ENCODE data around the gene IGDCC3. TPM values are rescaled to one million over a fixed set of nuclear protein-coding genes. Genes with fewer than 3 reads are reported as not detected.

IGDCC3 gene
- total RNA-seq, 1 experiment from 2014 or later: 53.5 TPM

DNA sequence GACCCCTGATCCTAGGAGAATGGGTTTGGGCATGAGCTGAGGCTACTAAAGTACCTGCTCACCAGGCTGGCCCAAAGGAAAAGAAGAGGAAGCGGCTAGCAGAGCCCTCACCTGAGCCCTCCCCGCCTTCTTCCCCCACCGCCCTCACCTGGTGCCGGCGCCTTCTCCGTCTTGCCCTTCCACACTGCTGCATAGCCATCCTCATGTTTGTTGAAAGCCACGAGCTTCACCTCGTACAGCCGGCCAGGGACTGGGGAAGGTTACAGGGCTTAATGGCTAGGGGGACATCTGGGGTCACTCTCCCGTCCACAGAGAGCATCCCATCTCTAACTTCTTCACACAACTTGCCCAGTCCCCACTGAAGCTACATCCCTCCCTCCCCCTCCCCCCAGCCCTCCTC is 13.9 kb upstream of the IGDCC3 start:
- H3K9me3 Mint-ChIP-seq: no peaks in the 10 kb centered on the region
- H3K27me3 Mint-ChIP-seq (ENCODE audit: low read depth): peaks cover 26% of the 10 kb centered on the region
- no peak for DNase-seq (ENCODE audit: low spot score)
- TF ChIP-seq, protein P1, sequence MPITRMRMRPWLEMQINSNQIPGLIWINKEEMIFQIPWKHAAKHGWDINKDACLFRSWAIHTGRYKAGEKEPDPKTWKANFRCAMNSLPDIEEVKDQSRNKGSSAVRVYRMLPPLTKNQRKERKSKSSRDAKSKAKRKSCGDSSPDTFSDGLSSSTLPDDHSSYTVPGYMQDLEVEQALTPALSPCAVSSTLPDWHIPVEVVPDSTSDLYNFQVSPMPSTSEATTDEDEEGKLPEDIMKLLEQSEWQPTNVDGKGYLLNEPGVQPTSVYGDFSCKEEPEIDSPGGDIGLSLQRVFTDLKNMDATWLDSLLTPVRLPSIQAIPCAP (CRISPR knock-in tag; IDR thresholded peaks at IDR 0.05): no peak
- TF ChIP-seq MXD4 (CRISPR knock-in tag; IDR thresholded peaks at IDR 0.05; ENCODE audit: borderline replicate concordance) (no peak), TEAD4 (CRISPR knock-in tag; IDR thresholded peaks at IDR 0.05) (no peak), RORB (CRISPR knock-in tag; IDR thresholded peaks at IDR 0.05) (no peak), ZBTB21 (CRISPR knock-in tag; IDR thresholded peaks at IDR 0.05; ENCODE audit: borderline replicate concordance) (no peak), GABPB1 (CRISPR knock-in tag; IDR thresholded peaks at IDR 0.05) (no peak), OVOL2 (CRISPR knock-in tag; IDR thresholded peaks at IDR 0.05; ENCODE audit: borderline replicate concordance) (no peak), TCF7 (CRISPR knock-in tag; IDR thresholded peaks at IDR 0.05; ENCODE audit: low read depth) (no peak)
- TF ChIP-seq, protein P2, sequence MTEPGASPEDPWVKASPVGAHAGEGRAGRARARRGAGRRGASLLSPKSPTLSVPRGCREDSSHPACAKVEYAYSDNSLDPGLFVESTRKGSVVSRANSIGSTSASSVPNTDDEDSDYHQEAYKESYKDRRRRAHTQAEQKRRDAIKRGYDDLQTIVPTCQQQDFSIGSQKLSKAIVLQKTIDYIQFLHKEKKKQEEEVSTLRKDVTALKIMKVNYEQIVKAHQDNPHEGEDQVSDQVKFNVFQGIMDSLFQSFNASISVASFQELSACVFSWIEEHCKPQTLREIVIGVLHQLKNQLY (CRISPR knock-in tag; IDR thresholded peaks at IDR 0.05): no peak
- TF ChIP-seq, protein P3, sequence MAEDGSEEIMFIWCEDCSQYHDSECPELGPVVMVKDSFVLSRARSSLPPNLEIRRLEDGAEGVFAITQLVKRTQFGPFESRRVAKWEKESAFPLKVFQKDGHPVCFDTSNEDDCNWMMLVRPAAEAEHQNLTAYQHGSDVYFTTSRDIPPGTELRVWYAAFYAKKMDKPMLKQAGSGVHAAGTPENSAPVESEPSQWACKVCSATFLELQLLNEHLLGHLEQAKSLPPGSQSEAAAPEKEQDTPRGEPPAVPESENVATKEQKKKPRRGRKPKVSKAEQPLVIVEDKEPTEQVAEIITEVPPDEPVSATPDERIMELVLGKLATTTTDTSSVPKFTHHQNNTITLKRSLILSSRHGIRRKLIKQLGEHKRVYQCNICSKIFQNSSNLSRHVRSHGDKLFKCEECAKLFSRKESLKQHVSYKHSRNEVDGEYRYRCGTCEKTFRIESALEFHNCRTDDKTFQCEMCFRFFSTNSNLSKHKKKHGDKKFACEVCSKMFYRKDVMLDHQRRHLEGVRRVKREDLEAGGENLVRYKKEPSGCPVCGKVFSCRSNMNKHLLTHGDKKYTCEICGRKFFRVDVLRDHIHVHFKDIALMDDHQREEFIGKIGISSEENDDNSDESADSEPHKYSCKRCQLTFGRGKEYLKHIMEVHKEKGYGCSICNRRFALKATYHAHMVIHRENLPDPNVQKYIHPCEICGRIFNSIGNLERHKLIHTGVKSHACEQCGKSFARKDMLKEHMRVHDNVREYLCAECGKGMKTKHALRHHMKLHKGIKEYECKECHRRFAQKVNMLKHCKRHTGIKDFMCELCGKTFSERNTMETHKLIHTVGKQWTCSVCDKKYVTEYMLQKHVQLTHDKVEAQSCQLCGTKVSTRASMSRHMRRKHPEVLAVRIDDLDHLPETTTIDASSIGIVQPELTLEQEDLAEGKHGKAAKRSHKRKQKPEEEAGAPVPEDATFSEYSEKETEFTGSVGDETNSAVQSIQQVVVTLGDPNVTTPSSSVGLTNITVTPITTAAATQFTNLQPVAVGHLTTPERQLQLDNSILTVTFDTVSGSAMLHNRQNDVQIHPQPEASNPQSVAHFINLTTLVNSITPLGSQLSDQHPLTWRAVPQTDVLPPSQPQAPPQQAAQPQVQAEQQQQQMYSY (CRISPR knock-in tag; IDR thresholded peaks at IDR 0.05): no peak
- H3K4me3 Mint-ChIP-seq: no peak overlapping the region
- H3K4me1 Mint-ChIP-seq: peaks cover 9% of the 10 kb centered on the region
- H3K36me3 Mint-ChIP-seq: peaks cover 8% of the 10 kb centered on the region
- ChIA-PET CTCF (interaction anchor here (1.4 kb wide), 1 partner anchor 9 kb away, joined by 11 read pairs; no protein-coding TSS in a partner anchor), POLR2A (no interaction called here)
- no peak for ATAC-seq
- H3K27ac Mint-ChIP-seq: no peak overlapping the region

DNA sequence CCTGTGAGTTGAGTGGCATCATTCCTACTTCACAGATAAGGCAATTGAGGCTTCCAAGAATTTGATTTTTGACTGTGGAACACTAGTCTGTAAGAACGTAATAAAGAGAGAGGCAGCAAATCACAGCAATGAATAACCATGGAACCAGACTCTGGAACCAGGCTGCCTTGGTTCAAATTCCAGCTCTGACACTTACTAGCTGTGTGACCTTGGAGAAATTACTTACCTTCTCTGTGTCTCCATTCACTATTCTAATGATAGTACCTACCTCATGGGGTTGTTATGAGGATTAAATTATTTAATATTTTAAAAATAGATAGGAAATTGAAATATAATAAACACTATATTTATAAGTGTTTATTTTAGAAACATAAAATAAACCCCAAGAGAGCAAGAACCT is 12.6 kb upstream of the IGDCC3 start:
- peaks cover 8% of the 10 kb centered on the region for H3K36me3 Mint-ChIP-seq
- CTCF ChIA-PET: interaction anchor here (9.4 kb wide), 1 partner anchor 71 kb away, joined by 175 read pairs; no protein-coding TSS in a partner anchor
- H3K9me3 Mint-ChIP-seq: no peaks in the 10 kb centered on the region
- H3K4me1 Mint-ChIP-seq: peaks cover 3% of the 10 kb centered on the region
- POLR2A ChIA-PET: no interaction called here
- TF ChIP-seq NR1H2 (CRISPR knock-in tag; IDR thresholded peaks at IDR 0.05) (no peak), HMGA2 (CRISPR knock-in tag; IDR thresholded peaks at IDR 0.05) (0 out of 2 replicates have a peak, but pooled peaks have one; percentile 40)
- no peak overlapping the region for H3K4me3 Mint-ChIP-seq
- DNase-seq (ENCODE audit: low spot score): no peak
- peaks cover 15% of the 10 kb centered on the region for H3K27me3 Mint-ChIP-seq (ENCODE audit: low read depth)
- no peak overlapping the region for H3K27ac Mint-ChIP-seq
- no peak for ATAC-seq

DNA sequence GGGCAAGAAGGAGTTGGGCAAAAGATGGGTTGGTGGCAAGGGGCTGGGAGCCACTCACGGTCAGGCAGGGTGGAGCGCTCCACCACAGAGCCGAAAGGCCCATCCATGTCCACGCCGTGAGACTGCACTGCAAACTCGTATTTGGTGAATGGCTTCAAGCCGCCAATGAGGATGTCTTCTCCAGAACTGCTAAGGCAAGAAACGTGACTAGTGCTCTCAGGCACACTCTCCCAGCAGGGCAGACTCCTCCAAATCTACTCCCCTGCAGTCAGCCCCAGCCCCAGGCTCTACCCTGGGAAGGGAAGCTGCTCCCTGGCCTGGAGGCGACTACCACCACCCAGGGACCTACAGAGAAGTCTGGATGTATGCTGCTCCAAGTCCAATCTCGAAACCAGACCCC is 11.4 kb upstream of the IGDCC3 start:
- ChIA-PET POLR2A (no interaction called here), CTCF (interaction anchor here (0.9 to 9.4 kb wide), 2 partner anchors 12 to 70 kb away, joined by 3 to 175 read pairs; no protein-coding TSS in a partner anchor)
- no peak for ATAC-seq
- Mint-ChIP-seq H3K27me3 (ENCODE audit: low read depth) (peaks cover 2% of the 10 kb centered on the region), H3K4me1 (peaks cover 12% of the 10 kb centered on the region), H3K36me3 (peaks cover 9% of the 10 kb centered on the region), H3K4me3 (no peak overlapping the region), H3K9me3 (no peaks in the 10 kb centered on the region), H3K27ac (no peak overlapping the region)
- DNase-seq (ENCODE audit: low spot score): no peak
- TF ChIP-seq, protein P4, sequence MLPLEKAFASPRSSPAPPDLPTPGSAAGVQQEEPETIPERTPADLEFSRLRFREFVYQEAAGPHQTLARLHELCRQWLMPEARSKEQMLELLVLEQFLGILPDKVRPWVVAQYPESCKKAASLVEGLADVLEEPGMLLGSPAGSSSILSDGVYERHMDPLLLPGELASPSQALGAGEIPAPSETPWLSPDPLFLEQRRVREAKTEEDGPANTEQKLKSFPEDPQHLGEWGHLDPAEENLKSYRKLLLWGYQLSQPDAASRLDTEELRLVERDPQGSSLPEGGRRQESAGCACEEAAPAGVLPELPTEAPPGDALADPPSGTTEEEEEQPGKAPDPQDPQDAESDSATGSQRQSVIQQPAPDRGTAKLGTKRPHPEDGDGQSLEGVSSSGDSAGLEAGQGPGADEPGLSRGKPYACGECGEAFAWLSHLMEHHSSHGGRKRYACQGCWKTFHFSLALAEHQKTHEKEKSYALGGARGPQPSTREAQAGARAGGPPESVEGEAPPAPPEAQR (CRISPR knock-in tag; IDR thresholded peaks at IDR 0.05): no peak
- TF ChIP-seq, protein P5, sequence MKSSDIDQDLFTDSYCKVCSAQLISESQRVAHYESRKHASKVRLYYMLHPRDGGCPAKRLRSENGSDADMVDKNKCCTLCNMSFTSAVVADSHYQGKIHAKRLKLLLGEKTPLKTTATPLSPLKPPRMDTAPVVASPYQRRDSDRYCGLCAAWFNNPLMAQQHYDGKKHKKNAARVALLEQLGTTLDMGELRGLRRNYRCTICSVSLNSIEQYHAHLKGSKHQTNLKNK (CRISPR knock-in tag; IDR thresholded peaks at IDR 0.05): no peak
- no peak for TF ChIP-seq NR3C1 (CRISPR knock-in tag; conservative IDR thresholded peaks at IDR 0.05; ENCODE audit: low read depth)
- no peak for TF ChIP-seq SMAD3 (CRISPR knock-in tag; IDR thresholded peaks at IDR 0.05; ENCODE audit: borderline replicate concordance)
- TF ChIP-seq, protein P6, sequence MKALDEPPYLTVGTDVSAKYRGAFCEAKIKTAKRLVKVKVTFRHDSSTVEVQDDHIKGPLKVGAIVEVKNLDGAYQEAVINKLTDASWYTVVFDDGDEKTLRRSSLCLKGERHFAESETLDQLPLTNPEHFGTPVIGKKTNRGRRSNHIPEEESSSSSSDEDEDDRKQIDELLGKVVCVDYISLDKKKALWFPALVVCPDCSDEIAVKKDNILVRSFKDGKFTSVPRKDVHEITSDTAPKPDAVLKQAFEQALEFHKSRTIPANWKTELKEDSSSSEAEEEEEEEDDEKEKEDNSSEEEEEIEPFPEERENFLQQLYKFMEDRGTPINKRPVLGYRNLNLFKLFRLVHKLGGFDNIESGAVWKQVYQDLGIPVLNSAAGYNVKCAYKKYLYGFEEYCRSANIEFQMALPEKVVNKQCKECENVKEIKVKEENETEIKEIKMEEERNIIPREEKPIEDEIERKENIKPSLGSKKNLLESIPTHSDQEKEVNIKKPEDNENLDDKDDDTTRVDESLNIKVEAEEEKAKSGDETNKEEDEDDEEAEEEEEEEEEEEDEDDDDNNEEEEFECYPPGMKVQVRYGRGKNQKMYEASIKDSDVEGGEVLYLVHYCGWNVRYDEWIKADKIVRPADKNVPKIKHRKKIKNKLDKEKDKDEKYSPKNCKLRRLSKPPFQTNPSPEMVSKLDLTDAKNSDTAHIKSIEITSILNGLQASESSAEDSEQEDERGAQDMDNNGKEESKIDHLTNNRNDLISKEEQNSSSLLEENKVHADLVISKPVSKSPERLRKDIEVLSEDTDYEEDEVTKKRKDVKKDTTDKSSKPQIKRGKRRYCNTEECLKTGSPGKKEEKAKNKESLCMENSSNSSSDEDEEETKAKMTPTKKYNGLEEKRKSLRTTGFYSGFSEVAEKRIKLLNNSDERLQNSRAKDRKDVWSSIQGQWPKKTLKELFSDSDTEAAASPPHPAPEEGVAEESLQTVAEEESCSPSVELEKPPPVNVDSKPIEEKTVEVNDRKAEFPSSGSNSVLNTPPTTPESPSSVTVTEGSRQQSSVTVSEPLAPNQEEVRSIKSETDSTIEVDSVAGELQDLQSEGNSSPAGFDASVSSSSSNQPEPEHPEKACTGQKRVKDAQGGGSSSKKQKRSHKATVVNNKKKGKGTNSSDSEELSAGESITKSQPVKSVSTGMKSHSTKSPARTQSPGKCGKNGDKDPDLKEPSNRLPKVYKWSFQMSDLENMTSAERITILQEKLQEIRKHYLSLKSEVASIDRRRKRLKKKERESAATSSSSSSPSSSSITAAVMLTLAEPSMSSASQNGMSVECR (CRISPR knock-in tag; IDR thresholded peaks at IDR 0.05; ENCODE audit: borderline replicate concordance): no peak
- TF ChIP-seq, protein P7, sequence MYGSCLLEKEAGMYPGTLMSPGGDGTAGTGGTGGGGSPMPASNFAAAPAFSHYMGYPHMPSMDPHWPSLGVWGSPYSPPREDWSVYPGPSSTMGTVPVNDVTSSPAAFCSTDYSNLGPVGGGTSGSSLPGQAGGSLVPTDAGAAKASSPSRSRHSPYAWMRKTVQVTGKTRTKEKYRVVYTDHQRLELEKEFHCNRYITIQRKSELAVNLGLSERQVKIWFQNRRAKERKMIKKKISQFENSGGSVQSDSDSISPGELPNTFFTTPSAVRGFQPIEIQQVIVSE (CRISPR knock-in tag; IDR thresholded peaks at IDR 0.05; ENCODE audit: borderline replicate concordance): no peak
- TF ChIP-seq RORB (CRISPR knock-in tag; IDR thresholded peaks at IDR 0.05): no peak
